Stimulated activated CD4-positive, alpha-beta T cell treated with anti-CD3 and anti-CD28 coated beads, Interleukin-15, amount 100 ng/mL, for 1 hour (primary cell): ENCODE measurements around the gene DLX6.

ENCODE experiments used
- DNase-seq, 2 donors: peaks; one replicate each; pipeline ENCODE4 v3.0.0-alpha.2; 2020; ENCODE audit warnings: low read depth in 1 of 2, low spot score in 1 of 2

DLX6 gene

DNA sequence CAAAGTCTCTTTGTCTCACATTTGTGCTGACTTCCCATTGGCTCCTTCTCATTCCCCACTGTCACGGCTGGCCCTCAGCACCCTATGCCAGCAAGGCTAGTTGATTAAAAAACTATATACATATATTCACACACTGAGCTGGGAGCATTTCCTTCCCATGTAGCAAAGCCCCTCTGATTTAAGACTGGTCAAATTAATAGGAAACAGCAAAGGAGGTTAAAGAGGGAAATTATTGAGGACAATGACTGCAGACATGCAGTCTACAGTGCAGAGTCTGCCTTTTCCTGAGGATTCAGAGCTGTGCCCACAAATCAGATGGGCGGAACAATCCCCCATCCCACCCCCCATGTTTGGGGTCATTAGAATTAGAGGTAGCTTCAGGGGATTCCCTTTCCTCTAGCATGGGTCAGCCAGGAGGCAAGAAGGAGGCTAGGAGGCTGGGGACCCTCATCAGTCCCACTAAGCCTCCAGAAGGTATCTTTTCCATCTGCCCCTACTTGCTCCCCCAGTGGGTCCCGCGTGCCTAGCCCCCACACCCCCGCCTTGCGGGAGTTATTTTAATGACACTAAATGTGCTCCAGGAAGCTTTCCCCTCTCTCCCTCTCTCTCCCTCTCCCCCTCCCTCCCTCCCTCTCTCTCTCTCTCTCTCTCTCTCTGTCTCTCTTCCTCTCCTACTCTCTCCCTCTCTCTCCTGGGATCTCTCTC lies 9.8 kb upstream of the DLX6 start:
- DNase-seq: no peak

- DNase-seq: no peak
These were observed 9.0 kb upstream of the DLX6 start for GRCh38 chr7:96996111-96996957.

DNA sequence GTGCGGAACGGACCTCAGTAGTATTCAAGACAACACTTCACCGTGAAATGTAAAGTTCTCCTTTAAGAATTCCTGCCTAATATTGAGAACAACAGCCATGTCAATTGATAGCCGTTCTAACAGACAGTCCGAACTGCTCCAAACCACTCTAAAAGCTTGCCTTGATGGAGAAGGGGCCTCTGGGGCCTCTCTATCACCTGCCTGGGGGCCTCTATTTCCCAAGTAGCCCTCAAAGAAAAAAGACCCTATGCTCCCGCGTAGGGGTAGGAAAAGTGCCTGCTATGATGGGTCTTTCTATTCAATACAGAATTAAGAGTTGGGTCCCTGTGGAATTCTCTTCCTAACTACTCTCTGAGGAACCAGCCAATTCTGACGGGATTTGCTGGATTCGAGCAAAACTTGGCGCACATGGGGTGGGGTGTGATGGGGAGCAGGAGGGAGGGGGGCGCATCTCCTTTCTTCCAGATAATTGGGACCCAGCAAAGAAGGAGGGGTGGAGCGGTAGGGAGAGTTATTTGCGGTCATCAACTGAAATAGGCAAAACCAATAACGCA lies 8.3 kb upstream of the DLX6 start:
- no peak for DNase-seq

DNA sequence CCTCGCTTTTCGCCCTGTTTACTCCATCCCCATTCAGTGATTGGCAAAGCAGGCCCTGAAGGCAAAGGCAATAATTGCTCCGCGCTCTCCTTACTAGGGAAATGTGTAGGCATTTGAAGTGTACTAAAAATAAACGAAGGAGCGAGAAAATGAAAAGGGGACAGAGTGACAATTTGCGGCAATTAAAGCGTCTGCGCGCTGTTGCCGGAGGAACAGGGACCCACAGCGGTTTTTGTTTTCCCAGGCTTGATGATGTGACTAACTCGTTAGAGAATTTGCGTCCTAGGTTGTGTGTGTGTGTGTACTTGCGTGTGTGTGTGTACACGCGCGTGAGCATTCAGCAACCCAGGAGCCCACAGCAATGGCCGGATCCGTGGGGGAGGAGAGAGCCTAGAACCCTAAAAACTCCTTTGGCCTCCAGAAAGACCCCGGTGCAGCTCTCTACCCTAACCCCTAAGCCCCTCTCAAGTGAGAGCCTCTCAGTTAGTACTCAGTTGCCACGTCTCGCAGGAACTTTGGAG lies 7.8 kb upstream of the DLX6 start:
- no peak for DNase-seq

DNA sequence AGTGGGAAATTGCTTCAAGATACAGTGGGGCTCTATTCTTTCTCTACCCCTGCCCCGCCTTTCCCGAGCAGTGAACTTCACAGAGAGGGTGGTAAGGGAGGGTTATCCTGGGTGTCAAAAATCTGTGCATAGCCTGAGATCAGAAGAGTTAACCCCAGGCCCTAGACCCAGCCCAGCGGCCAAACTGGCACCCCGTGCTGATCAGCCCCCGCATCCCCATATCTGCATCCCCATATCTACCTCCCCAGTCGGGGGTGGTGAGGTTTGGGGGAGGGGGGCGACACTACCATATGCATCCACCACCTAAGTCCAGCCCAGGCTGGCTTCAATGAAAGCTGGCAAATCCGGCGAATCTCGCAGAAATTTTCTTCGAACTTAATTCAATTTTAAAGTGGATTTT lies 7.0 kb upstream of the DLX6 start:
- no peak for DNase-seq

GRCh38 chr7:96998744-96999143 lies 6.6 kb upstream of the DLX6 start:
- no peak for DNase-seq

- DNase-seq: no peak
These were observed 4.1 kb upstream of the DLX6 start for GRCh38 chr7:97001221-97001620.

- no peak for DNase-seq
These were observed 3.4 kb upstream of the DLX6 start for GRCh38 chr7:97001656-97002554.

- no peak for DNase-seq
These were observed 2.6 kb upstream of the DLX6 start for GRCh38 chr7:97002555-97003261.

GRCh38 chr7:97003262-97004246 lies 1.8 kb upstream of the DLX6 start:
- no peak for DNase-seq

DNA sequence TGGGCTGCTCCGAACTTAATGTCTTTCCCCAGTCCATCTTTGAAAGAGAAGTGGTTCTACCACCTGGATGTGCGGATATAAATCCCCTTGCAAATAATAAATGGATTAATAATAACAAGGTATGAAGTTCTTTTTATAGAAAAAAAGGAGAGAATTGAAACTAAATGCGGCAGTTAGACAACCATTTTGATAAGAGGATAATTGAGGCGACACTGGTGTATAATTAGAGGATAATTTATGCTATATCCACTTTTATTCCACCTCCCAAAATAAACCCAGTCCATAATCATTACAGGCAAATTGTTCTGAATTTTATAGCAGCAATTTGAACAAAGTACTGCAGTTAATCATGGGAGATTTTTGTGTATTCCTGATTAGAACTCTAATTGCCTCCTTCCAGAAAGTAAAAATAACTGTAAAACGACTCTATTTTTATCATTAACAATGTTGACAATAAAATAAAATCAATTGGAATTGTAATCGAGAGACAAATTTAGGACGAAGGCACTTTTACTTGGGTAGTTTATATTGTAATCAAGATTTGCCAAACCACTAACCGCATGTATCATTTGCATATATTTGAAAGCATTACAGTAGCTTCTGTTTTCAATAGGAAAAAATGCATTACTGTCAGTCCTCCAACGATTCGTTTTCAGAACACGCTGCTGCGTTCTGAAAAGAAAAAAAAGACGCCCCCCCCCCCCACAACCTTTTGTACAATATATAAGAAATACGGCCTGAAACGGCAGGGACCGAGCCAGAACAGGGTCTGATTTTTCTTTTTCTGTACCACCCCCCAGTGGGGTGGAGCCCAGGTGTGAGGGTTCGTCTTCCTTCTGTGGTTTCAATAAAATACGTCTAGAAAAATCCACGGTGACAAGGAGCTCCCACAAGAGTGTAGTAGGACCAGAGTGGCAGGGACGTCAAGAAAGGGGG lies 838 bp upstream of the DLX6 start:
- DNase-seq: no peak

- peak in 1 of 2 donors; percentile 20 for DNase-seq
These were observed 882 bp downstream of the DLX6 start for GRCh38 chr7:97006055-97006815.

DNA sequence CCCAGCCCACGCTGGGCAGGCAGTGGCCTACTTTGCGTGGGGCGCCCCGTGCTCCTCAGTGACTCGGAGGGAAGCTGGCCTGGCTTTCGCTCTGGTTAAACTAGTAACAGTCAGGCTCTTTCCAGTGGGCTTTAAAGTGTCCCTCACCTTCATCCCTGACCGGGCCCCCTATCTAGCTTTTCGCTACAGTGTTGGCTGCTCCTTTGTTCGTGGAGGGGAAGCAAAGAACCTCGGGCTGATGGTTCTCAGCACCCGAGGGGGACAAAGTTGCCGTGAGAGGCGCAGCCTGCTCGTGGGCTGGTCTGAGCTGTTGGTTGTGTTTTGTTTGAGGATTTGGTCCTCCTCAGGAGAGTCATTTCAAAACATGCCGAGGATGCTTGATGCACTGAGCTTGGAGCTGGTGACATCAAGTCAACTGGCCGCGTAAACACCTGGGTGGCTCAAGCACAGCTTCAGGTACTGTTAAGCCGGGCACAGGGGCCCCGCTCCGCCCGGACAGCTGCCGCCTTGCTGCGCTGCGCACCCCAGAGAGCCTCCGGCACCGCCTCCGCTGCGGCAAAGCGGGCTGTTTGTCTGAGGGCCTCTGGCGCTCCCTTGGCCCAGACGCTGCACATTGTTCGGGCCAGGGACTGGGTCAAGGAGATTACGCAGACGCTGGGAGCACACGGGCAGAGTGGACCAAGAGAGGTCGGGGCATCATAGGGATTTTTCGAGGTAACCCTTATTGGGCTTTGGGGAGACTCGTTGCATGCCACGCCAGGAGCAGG lies 1.6 kb downstream of the DLX6 start:
- no peak for DNase-seq

DNA sequence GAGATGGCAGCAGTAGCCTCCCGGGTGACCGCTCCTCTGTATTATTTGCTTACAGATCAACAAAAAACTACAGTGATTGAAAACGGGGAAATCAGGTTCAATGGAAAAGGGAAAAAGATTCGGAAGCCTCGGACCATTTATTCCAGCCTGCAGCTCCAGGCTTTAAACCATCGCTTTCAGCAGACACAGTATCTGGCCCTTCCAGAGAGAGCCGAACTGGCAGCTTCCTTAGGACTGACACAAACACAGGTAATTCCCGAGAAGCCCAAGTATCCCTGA lies 2.2 kb downstream of the DLX6 start:
- DNase-seq: no peak

GRCh38 chr7:97008275-97008917 lies 3.0 kb downstream of the DLX6 start:
- no peak for DNase-seq
